GM12865 (cell line): ENCODE results near the gene PKN3.

ENCODE experiments used
- DNase-seq: peaks from one replicate; pipeline ENCODE4 v3.0.0; 2010; ENCODE audit warnings: low read depth
- H3K4me3 ChIP-seq: 2 replicates; pipeline ENCODE4 v1.5.1; 2011; ENCODE audit warnings: mild to moderate bottlenecking, low read depth, low read length, control low read depth
- TF ChIP-seq, protein P1 (sequence below): IDR thresholded peaks from 2 replicates; pipeline ENCODE4 v1.5.1; 2011; ENCODE audit warnings: low read length, control low read depth, low read depth, inconsistent platforms; ENCODE audit not compliant: insufficient read depth; ENCODE audit errors: missing control alignments

The PKN3 gene

DNA sequence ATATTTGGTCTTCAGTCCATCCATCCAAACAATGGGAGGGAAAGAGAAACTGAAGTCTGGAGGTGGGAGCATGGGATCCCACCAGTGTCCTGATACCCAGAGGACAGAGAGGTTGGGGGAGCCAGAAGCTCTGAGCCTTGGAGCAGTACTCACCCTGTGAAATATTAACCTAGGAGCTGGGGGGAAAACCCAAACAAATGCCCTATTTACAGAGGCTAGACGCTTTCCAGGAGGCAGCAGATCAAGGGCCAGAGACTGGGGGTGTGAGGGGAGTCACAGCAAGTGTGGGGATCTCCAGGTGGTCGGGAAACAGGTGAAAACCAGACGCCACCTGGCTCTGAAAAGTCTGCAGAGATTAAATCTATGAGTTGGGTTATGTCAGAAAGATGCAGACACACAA is 63.2 kb downstream of the PKN3 start:
- DNase-seq: no peak
- TF ChIP-seq, protein P1, sequence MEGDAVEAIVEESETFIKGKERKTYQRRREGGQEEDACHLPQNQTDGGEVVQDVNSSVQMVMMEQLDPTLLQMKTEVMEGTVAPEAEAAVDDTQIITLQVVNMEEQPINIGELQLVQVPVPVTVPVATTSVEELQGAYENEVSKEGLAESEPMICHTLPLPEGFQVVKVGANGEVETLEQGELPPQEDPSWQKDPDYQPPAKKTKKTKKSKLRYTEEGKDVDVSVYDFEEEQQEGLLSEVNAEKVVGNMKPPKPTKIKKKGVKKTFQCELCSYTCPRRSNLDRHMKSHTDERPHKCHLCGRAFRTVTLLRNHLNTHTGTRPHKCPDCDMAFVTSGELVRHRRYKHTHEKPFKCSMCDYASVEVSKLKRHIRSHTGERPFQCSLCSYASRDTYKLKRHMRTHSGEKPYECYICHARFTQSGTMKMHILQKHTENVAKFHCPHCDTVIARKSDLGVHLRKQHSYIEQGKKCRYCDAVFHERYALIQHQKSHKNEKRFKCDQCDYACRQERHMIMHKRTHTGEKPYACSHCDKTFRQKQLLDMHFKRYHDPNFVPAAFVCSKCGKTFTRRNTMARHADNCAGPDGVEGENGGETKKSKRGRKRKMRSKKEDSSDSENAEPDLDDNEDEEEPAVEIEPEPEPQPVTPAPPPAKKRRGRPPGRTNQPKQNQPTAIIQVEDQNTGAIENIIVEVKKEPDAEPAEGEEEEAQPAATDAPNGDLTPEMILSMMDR: no peak
- no peak overlapping the region for H3K4me3 ChIP-seq

DNA sequence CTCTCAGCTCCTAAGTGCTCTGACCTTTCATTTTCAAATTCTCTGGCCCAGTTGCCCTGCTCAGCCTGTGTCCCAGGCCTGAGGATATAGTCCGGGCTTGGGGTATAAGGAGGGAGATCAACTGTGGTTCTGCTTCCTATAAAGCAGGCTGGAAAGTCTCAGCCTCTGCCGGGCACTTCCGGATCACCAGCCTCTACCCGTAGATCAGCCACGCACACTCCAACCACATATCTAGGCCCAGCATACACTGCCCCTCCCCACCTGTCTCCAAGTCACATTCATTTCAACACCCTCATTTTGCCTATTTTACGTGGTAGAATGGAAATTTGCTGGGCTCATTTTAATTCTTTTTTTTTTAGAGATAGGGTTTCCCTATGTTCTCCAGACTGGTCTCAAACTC is 66.3 kb downstream of the PKN3 start:
- TF ChIP-seq, protein P1: no peak
- DNase-seq: no peak

More for the DNA sequence above, 66.3 kb downstream of the PKN3 start:
- H3K4me3 ChIP-seq: no peak overlapping the region
